ENCODE results near the gene SFXN2.
"Not testable (repeated sequence)": the region's sequence is repeated elsewhere in the genome, so short reads cannot be mapped to it uniquely, and the experiment has no call there.

DNA sequence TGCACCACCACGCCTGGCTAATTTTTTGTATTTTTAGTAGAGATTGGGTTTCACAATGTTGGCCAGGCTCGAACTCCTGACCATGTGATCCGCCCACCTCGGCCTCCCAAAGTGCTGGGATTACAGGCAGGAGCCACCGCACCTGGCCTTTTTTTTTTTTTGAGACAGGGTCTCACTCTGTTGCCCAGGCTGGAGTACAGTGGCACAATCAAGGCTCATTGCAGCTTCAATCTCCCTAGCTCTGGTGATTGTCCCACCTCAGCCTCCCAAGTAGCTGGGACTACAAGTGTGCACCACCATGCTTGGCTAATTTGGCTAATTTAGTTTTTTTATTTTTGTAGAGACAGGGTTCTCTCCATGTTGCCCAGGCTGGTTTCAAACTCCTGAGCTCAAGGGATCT lies 27.9 kb downstream of the SFXN2 start:
- not testable (repeated sequence) for TF ChIP-seq EZH2 (IDR thresholded peaks at IDR 0.05; ENCODE audit: borderline replicate concordance)
- TF ChIP-seq, protein P1, sequence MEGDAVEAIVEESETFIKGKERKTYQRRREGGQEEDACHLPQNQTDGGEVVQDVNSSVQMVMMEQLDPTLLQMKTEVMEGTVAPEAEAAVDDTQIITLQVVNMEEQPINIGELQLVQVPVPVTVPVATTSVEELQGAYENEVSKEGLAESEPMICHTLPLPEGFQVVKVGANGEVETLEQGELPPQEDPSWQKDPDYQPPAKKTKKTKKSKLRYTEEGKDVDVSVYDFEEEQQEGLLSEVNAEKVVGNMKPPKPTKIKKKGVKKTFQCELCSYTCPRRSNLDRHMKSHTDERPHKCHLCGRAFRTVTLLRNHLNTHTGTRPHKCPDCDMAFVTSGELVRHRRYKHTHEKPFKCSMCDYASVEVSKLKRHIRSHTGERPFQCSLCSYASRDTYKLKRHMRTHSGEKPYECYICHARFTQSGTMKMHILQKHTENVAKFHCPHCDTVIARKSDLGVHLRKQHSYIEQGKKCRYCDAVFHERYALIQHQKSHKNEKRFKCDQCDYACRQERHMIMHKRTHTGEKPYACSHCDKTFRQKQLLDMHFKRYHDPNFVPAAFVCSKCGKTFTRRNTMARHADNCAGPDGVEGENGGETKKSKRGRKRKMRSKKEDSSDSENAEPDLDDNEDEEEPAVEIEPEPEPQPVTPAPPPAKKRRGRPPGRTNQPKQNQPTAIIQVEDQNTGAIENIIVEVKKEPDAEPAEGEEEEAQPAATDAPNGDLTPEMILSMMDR (IDR thresholded peaks at IDR 0.05; ENCODE audit: poor library complexity) = not testable (repeated sequence)

Data from hepatocyte (in vitro differentiated cells).